GM18867 (cell line): Measurements from ENCODE around the gene ACSS2.

Experiments used
- ATAC-seq: cut with Tn5 transposase; IDR thresholded peaks from one replicate; pipeline ENCODE4 v1.9.1; 2021; ENCODE audit warnings: mild to moderate bottlenecking, moderate library complexity; ENCODE audit not compliant: unreplicated experiment

Gene ACSS2

DNA sequence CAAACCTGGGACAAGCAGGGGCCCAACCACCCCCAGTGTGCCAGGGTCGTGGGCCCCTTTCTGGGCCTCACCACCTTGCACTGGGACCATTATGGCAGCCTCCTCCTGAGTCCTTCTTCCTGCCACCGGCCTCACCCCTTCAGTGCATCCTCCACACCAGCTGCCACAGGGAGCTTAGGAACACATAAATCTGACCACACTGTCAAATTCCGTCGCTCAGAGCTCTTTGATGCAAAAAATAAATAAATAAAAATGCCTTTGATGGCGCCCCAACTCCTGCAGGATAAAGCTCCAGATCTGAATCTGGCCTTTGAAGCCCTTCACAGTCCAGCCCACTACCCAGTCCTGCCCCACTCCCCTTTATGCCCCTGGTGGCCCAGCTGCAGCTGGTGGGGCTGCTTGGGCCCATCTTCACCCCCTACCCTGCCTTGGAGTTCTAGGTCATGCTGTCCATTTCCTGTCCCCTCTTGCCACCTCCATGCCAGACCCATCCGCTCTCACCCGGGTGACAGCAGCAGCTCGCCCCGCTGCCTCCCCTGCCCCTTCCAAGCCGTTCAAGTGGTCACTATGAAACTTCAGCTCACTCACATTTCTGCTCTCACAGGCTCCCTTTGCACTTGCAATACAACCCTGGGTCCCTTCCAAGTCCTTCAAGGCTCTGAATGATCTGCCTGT is 95.3 kb downstream of the ACSS2 start:
- ATAC-seq = no peak

- no peak for ATAC-seq
Measured at GRCh38 chr20:34974246-34974645, 97.8 kb downstream of the ACSS2 start.

DNA sequence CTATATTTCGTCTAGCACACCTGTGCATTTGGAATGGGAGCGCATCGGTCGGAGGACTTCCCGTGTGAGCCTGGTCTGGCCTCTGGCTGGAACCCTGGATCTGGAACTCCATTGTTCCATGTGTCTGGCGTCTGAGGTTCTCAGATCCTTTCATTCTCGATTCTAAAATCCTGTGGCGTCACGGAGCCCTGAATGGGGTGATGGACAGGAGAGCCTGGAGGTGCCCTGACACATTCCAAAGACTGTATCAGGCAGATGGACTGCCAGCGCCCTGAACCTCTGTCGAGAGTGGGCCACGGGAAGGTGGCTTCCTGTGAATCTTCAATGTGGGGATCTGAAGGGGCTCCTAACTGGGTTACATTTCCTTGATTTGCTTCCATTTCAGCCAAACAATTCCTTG is 99.9 kb downstream of the ACSS2 start:
- ATAC-seq = no peak
